ENCODE measurements around the gene TRPT1.
A peak's percentile ranks its signal among the peaks of the same experiment; 100 is the strongest.

The TRPT1 gene

GRCh38 chr11:64266339-64266738 is 40.4 kb upstream of the TRPT1 start:
- H3K4ac ChIP-seq (ENCODE audit: low read length), result no peak overlapping the region
- no peak for DNase-seq (ENCODE audit: low spot score)
- no peak overlapping the region for H3K23ac ChIP-seq (ENCODE audit: low read depth, low read length, poor library complexity)
- H2AK5ac ChIP-seq (ENCODE audit: low read depth, low read length), result no peak overlapping the region
- no peak overlapping the region for H2BK120ac ChIP-seq (ENCODE audit: low read depth, low read length)
- H3K27ac ChIP-seq (replicated peaks; ENCODE audit: low read length), result no peak overlapping the region
- no peak overlapping the region for H3K4me3 ChIP-seq (ENCODE audit: low read length in 2 of 2)
- H3K4me1 ChIP-seq (ENCODE audit: control insufficient read depth in 2 of 2, insufficient read depth in 1 of 2, low read depth in 1 of 2, low read length in 2 of 2), result peaks cover 7 to 11% of the 10 kb centered on the region in 2 donors
- H2BK5ac ChIP-seq (ENCODE audit: low read length), result no peak overlapping the region
- H2BK15ac ChIP-seq (ENCODE audit: low read length), result no peak overlapping the region
- H3K9me3 ChIP-seq (replicated peaks in 1 of 2; ENCODE audit: control insufficient read depth in 2 of 2, insufficient read depth in 1 of 2, low read depth in 1 of 2, low read length in 2 of 2), result no peaks in the 10 kb centered on the region
- H3K18ac ChIP-seq (ENCODE audit: low read length), result no peak overlapping the region
- H3K36me3 ChIP-seq (replicated peaks in 1 of 2; ENCODE audit: control insufficient read depth in 2 of 2, insufficient read depth in 2 of 2, low read length in 2 of 2), result peaks cover 25 to 52% of the 10 kb centered on the region in 2 donors
- peaks cover 3% of the 10 kb centered on the region for H3K79me1 ChIP-seq (ENCODE audit: low read depth, low read length)
- no peak overlapping the region for H4K91ac ChIP-seq (ENCODE audit: low read depth, low read length, poor library complexity)
- no CpG with 5 or more reads among the region's 15 CpGs for WGBS, 2 donors (ENCODE audit: extremely low coverage in 2 of 2, insufficient read length in 2 of 2, insufficient replicate concordance in 1 of 2)
- no peak overlapping the region for H3K4me2 ChIP-seq (ENCODE audit: insufficient read depth, low read length, poor library complexity, severe bottlenecking)
- no peak overlapping the region for H2BK12ac ChIP-seq (ENCODE audit: low read length)
- H3K27me3 ChIP-seq (ENCODE audit: control insufficient read depth in 3 of 3, insufficient read depth in 3 of 3, low read depth in 1 of 3, low read length in 3 of 3), result no peaks in the 10 kb centered on the region
- no peak overlapping the region for H2AFZ ChIP-seq (ENCODE audit: low read length)
- no peak overlapping the region for H3K9ac ChIP-seq (ENCODE audit: low read depth, low read length, poor library complexity)
- H3K14ac ChIP-seq (ENCODE audit: low read length), result no peak overlapping the region
- H4K8ac ChIP-seq (ENCODE audit: low read depth, low read length), result no peak overlapping the region

GRCh38 chr11:64265176-64266160 is 39.5 kb upstream of the TRPT1 start:
- WGBS, 2 donors (ENCODE audit: extremely low coverage in 2 of 2, insufficient read length in 2 of 2, insufficient replicate concordance in 1 of 2), result no CpG with 5 or more reads among the region's 35 CpGs
- Histone ChIP-seq H2BK12ac (ENCODE audit: low read length) (peak overlapping the region; percentile 10), H3K27ac (replicated peaks; ENCODE audit: low read length) (no peak overlapping the region), H2BK15ac (ENCODE audit: low read length) (no peak overlapping the region), H3K36me3 (replicated peaks in 1 of 2; ENCODE audit: control insufficient read depth in 2 of 2, insufficient read depth in 2 of 2, low read length in 2 of 2) (peaks cover 27 to 56% of the 10 kb centered on the region in 2 donors), H3K27me3 (ENCODE audit: control insufficient read depth in 3 of 3, insufficient read depth in 3 of 3, low read depth in 1 of 3, low read length in 3 of 3) (no peaks in the 10 kb centered on the region), H2BK120ac (ENCODE audit: low read depth, low read length) (no peak overlapping the region), H3K9me3 (replicated peaks in 1 of 2; ENCODE audit: control insufficient read depth in 2 of 2, insufficient read depth in 1 of 2, low read depth in 1 of 2, low read length in 2 of 2) (no peaks in the 10 kb centered on the region), H3K4me2 (ENCODE audit: insufficient read depth, low read length, poor library complexity, severe bottlenecking) (no peak overlapping the region), H2AK5ac (ENCODE audit: low read depth, low read length) (no peak overlapping the region), H2AFZ (ENCODE audit: low read length) (no peak overlapping the region), H3K79me1 (ENCODE audit: low read depth, low read length) (peaks cover 5% of the 10 kb centered on the region), H3K23ac (ENCODE audit: low read depth, low read length, poor library complexity) (peak overlapping the region; percentile 55), H4K91ac (ENCODE audit: low read depth, low read length, poor library complexity) (no peak overlapping the region), H3K4ac (ENCODE audit: low read length) (no peak overlapping the region), H3K14ac (ENCODE audit: low read length) (no peak overlapping the region), H3K4me1 (ENCODE audit: control insufficient read depth in 2 of 2, insufficient read depth in 1 of 2, low read depth in 1 of 2, low read length in 2 of 2) (peaks cover 7 to 11% of the 10 kb centered on the region in 2 donors), H2BK5ac (ENCODE audit: low read length) (peak overlapping the region; percentile 48), H3K9ac (ENCODE audit: low read depth, low read length, poor library complexity) (peak overlapping the region; percentile 60), H3K18ac (ENCODE audit: low read length) (no peak overlapping the region), H3K4me3 (ENCODE audit: low read length in 2 of 2) (no peak overlapping the region), H4K8ac (ENCODE audit: low read depth, low read length) (peak overlapping the region; percentile 82)
- no peak for DNase-seq (ENCODE audit: low spot score)

- Histone ChIP-seq H3K4me3 (ENCODE audit: low read length in 2 of 2) (no peak overlapping the region), H3K27me3 (ENCODE audit: control insufficient read depth in 3 of 3, insufficient read depth in 3 of 3, low read depth in 1 of 3, low read length in 3 of 3) (no peaks in the 10 kb centered on the region), H3K9me3 (replicated peaks in 1 of 2; ENCODE audit: control insufficient read depth in 2 of 2, insufficient read depth in 1 of 2, low read depth in 1 of 2, low read length in 2 of 2) (no peaks in the 10 kb centered on the region), H3K18ac (ENCODE audit: low read length) (peak overlapping the region; percentile 8), H4K91ac (ENCODE audit: low read depth, low read length, poor library complexity) (no peak overlapping the region), H3K79me1 (ENCODE audit: low read depth, low read length) (peaks cover 5% of the 10 kb centered on the region), H2AK5ac (ENCODE audit: low read depth, low read length) (peak overlapping the region; percentile 70), H2BK5ac (ENCODE audit: low read length) (peak overlapping the region; percentile 82), H3K14ac (ENCODE audit: low read length) (no peak overlapping the region), H3K9ac (ENCODE audit: low read depth, low read length, poor library complexity) (peak overlapping the region; percentile 30), H4K8ac (ENCODE audit: low read depth, low read length) (peak overlapping the region; percentile 43), H3K4ac (ENCODE audit: low read length) (peak overlapping the region; percentile 53), H3K36me3 (replicated peaks in 1 of 2; ENCODE audit: control insufficient read depth in 2 of 2, insufficient read depth in 2 of 2, low read length in 2 of 2) (peaks cover 37 to 67% of the 10 kb centered on the region in 2 donors), H3K4me2 (ENCODE audit: insufficient read depth, low read length, poor library complexity, severe bottlenecking) (no peak overlapping the region), H2BK120ac (ENCODE audit: low read depth, low read length) (no peak overlapping the region), H2AFZ (ENCODE audit: low read length) (no peak overlapping the region), H3K4me1 (ENCODE audit: control insufficient read depth in 2 of 2, insufficient read depth in 1 of 2, low read depth in 1 of 2, low read length in 2 of 2) (peaks cover 7 to 11% of the 10 kb centered on the region in 2 donors), H2BK15ac (ENCODE audit: low read length) (no peak overlapping the region), H3K23ac (ENCODE audit: low read depth, low read length, poor library complexity) (no peak overlapping the region), H3K27ac (replicated peaks; ENCODE audit: low read length) (no peak overlapping the region), H2BK12ac (ENCODE audit: low read length) (no peak overlapping the region)
- no peak for DNase-seq (ENCODE audit: low spot score)
- WGBS, 2 donors (ENCODE audit: extremely low coverage in 2 of 2, insufficient read length in 2 of 2, insufficient replicate concordance in 1 of 2), result no CpG with 5 or more reads among the region's 10 CpGs
Measured at GRCh38 chr11:64264371-64264852, 38.4 kb upstream of the TRPT1 start.

- H3K9ac ChIP-seq (ENCODE audit: low read depth, low read length, poor library complexity), result no peak overlapping the region
- H3K14ac ChIP-seq (ENCODE audit: low read length), result no peak overlapping the region
- H2AFZ ChIP-seq (ENCODE audit: low read length), result no peak overlapping the region
- H4K8ac ChIP-seq (ENCODE audit: low read depth, low read length), result no peak overlapping the region
- no peak overlapping the region for H4K91ac ChIP-seq (ENCODE audit: low read depth, low read length, poor library complexity)
- H3K27me3 ChIP-seq (ENCODE audit: control insufficient read depth in 3 of 3, insufficient read depth in 3 of 3, low read depth in 1 of 3, low read length in 3 of 3), result no peaks in the 10 kb centered on the region
- peaks cover 5% of the 10 kb centered on the region for H3K79me1 ChIP-seq (ENCODE audit: low read depth, low read length)
- peak overlapping the region; percentile 2 for H3K4me2 ChIP-seq (ENCODE audit: insufficient read depth, low read length, poor library complexity, severe bottlenecking)
- no peak overlapping the region for H3K18ac ChIP-seq (ENCODE audit: low read length)
- no peaks in the 10 kb centered on the region for H3K9me3 ChIP-seq (replicated peaks in 1 of 2; ENCODE audit: control insufficient read depth in 2 of 2, insufficient read depth in 1 of 2, low read depth in 1 of 2, low read length in 2 of 2)
- DNase-seq (ENCODE audit: low spot score), result no peak
- no peak overlapping the region for H2BK120ac ChIP-seq (ENCODE audit: low read depth, low read length)
- H3K23ac ChIP-seq (ENCODE audit: low read depth, low read length, poor library complexity), result no peak overlapping the region
- H2BK5ac ChIP-seq (ENCODE audit: low read length), result peak overlapping the region; percentile 82
- no peak overlapping the region for H3K27ac ChIP-seq (replicated peaks; ENCODE audit: low read length)
- H2BK12ac ChIP-seq (ENCODE audit: low read length), result no peak overlapping the region
- peaks cover 40 to 71% of the 10 kb centered on the region in 2 donors for H3K36me3 ChIP-seq (replicated peaks in 1 of 2; ENCODE audit: control insufficient read depth in 2 of 2, insufficient read depth in 2 of 2, low read length in 2 of 2)
- H3K4me1 ChIP-seq (ENCODE audit: control insufficient read depth in 2 of 2, insufficient read depth in 1 of 2, low read depth in 1 of 2, low read length in 2 of 2), result peaks cover 4 to 11% of the 10 kb centered on the region in 2 donors
- H3K4ac ChIP-seq (ENCODE audit: low read length), result peak overlapping the region; percentile 53
- H2BK15ac ChIP-seq (ENCODE audit: low read length), result no peak overlapping the region
- H3K4me3 ChIP-seq (ENCODE audit: low read length in 2 of 2), result no peak overlapping the region
- peak overlapping the region; percentile 70 for H2AK5ac ChIP-seq (ENCODE audit: low read depth, low read length)
- no CpG with 5 or more reads among the region's 8 CpGs for WGBS, 2 donors (ENCODE audit: extremely low coverage in 2 of 2, insufficient read length in 2 of 2, insufficient replicate concordance in 1 of 2)
Measured at GRCh38 chr11:64263947-64264317, 37.9 kb upstream of the TRPT1 start.
